DMS 273 treated with DMSO at 0.1 percent for 48 hours (cell line): ENCODE measurements around the gene GPR4.
A peak's percentile ranks its signal among the peaks of the same experiment; 100 is the strongest.
"Not testable (repeated sequence)": the region's sequence is repeated elsewhere in the genome, so short reads cannot be mapped to it uniquely, and the experiment has no call there.

Experiments used
- DNase-seq: peaks from one replicate; lab custom pipeline; 2025; lab: John Stamatoyannopoulos, UW

The GPR4 gene

DNA sequence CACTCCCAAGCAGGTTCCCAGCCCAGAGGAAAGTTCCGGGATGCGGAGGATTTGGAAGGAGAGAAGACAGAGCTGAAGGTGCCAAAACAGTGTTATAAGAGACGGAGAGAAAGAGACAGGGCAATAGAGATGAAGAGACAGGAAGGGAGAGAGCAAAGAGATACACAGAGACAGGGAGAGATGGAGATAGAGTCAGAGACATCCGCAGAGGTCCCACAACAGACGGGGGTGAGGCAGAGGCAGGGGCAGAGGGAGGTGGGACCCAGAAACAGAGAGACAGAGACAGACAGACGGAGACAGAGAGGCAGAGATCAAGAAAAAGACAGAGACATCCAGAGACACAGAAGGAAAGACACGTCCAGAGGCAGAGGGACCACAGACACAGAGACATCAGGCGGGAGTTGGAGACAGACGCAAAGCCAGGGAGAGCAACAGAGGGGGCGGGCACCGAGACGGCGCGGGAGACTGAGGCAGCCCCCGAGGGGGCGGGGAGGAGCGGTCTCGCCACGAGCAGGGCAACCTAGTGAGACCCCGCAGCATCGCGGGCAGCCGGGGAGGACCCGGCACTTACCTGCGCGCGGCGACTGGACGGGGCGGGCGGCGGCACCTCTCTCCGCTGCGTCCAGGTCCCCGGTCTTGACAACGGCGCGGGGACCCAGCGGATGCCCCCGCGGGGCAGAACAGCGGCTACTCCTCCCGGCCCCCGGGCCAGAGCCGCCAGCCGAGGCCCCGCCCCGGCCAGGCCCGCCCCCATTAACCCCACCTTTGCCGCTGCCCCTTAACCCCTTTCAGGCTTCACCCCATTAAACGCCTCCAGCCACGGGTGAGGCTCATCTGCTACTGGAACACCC is at the start of gene GPR4:
GPR4 (minus strand) TSS at position 689 of the 851 bp plus-strand sequence. CDS start 10,346 bp downstream, outside the sequence.
- no peak for DNase-seq

DNA sequence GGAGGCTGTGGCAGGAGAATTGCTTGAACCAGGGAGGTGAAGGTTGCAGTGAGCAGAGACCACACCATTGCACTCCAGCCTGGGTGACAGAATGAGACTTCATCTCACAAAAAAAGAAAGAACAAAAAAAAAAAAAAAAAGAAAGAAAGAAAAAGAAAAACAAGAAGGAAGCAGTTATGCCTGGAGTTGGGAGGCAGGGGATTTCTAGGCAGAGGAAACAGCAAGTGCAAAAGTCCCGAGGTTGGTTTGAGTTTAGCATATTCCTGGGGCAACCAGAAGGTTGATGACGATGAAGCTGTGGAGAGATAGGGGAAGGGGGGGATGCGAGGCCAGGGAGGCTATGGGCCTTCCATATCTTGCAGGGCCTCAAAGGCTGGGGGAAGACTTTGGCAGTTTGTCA is 48.7 kb upstream of the GPR4 start:
- DNase-seq: no peak

DNA sequence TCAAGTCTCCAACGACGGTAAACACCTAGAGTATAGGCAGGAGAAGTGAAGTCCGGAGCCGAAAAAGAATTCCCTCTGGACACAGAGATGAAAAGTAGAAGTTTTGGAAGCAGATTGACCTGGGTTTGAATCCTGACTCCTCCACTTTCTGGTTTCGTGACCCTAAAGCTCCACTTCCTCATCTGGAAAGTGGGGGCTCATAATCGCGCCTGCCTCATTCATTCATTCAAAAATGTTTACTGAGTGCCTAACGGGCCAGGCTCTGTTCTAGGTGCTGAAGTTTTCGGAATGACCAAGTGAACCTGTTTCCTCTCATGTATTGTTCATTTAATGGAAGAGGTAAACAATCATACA is 44.3 kb upstream of the GPR4 start:
- DNase-seq: no peak

DNA sequence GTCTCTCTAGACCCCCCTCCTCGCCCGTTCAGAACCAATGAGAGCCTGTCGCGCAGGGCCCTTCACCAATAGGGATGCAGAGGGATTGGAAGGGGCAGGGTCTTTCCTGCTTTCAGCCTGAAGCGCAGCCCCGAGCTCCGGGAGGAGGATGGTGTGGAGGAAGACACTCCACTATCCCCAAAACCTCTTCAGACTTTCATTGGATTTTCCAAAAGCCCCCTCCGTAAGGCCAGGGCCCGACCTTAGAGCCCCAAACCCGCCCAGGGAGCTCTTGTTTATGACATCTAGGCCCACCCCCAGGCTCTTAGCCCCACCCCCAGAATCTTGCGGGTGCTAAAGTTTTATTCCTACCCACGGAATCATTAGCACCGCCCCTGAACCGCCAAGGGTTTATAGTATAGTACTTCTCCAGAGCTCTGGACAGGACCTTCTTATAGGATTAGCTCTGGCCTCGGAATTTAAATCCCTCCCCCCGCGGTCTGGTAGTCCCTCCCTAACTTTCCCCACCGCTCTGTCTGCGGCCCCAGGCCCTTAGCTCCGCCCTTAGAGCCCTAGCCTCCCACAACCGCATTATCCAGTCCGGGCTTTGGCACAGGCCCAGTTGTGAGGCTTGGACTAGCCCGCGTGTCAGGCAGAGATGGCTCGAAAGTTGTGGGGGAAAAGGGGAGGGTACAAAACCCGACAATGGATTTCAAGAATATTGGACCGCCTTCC is 43.8 kb upstream of the GPR4 start:
- peak; percentile 85 for DNase-seq

DNA sequence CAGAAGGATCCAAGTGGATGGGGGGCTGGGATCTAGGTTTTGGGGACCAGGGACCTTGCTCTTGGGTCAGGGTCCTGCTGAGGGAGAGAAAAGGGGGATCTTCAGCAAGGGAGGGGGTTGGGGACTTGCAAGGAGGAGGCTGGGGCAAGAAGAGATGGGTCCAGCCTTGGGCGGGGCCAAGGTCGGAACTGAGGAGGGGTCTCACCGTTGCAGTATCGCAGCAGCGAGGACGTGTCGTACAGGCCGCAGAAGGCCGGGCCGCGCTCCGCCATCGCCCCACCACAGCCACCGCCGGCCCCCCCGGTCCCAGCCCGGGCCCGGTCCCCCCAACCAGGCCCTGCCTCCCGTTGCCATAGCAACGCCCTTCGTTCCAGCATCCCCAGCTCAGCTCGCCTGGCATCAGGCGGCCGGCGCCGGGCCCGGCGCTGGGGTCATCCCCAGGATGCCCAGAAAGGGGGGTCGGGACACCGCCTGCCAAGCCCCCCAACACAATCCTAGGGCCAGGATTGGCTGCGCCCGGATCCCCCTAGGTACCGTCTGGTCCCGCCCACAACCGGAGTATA is 43.1 kb upstream of the GPR4 start:
- no peak for DNase-seq

DNA sequence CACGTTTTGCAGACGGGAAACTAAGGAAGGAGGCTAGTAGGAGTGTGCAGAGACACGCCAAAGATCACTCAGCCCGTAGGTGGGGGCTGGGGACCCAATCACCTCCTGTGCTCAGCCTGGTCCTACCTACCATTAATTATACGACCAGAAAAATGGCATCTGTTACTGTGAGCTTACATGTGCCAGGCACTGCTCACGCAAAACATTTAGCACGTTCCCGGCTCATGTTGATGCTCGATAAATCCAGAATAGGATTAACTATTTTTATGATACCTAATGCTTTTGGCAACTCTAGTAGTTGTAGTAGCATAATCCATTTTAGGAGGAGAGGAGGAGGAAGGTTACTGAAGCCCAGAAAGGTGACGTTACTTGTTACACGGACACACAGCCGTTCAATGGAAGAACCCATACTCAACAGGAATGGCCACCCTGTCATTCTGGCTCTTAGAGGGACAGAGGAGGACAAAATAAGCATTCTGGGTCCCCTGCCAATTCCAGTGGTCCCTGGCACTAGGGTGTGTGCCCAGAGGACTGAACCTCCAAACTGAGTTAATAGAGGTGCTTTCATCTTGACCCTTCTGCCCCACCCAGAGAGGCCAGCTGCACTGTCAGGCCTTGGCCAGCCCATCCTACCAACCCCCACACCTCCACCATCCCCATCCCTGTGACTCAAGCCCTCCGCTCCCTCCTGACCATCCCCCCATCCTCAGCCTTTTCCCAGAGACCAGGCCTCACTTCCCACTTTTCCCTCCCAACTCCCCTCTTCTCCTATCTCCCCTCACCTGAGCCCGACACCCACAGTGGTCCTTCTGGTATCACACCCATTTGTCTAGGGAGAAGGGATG is 42.1 kb upstream of the GPR4 start:
- peak; percentile 50 for DNase-seq

DNA sequence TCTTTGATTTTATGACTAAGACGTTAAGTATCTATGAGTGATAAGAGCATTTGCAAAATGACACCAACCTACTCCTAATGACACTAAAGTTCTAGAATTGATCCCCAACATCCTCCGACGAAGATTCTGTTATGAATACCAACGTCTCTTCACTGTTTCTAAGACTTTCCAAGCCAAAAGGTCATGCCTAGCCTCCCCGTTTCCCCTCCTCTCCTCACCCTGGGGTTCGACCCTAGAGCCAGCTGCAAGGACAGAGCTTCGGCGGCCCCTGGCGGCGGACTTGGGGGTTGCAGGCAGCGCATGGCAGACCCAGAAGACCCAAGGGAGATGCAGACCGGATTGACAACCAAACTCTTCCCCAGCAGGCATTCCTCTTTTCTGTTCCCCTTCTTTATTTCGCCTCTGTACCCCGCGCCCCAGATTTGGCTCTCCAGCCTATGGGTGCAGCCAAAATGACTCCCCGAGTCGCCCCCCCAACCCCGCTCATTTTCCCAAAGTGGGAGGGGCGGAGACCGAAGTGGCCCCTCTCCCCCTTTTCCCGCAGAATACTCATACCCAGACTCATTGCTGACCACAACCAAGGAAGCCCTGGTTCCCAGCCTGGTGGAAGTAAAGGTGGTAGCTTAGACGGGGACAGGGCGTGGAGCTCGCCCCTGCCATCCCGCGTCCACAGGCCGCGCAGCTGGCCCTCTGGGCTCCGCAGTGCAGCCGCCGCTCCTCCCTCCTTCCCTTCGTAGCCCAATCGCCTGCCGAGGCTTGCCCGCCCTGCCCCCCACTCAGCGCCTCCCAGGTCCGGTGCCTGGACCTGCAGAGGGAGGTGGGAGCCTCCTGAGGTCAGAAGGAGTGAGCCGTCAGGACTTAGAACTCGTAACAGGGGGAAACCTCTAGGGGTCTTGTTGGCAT is 41.3 kb upstream of the GPR4 start:
- DNase-seq: peak; percentile 62

DNA sequence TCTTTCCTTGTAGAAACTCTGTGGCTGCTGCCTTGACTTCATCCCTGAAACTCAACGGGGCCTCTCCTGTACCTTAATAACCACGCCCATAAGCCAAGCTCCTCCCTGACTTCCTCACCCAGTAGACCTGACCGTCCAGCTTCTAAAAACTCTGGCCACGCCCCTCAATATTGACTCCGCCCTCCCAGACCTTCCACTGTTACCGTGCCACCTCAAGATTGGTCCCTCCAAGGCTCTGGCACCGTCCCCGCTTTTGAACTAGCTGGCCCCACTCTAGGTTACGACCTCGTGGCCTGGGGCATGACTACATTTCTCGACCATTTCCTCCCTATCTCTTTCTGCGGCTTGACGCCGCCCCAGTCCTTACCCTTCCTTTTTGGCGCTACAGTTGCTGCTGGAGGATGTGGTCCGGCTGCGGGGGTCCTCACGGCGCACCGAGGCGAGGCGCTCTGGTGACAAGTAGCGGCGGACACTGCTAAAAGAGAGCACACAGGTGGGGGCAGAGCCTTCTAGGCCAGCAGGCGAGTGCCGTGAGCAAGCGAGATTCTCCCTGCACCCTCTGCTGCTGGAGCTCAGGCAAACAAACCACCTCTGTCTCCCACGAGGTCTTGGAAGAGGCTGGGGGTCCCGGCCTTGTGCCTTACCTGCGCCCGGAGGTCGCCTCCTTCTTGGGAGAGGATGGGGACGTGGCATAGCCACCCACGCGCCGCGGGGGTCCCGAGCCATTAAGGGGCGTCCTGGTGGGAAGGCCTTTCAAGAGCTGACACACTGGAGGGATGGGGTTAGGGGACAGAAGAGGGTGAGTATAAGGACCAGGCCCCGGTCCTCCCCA is 39.5 kb upstream of the GPR4 start:
- DNase-seq: peak; percentile 53

DNA sequence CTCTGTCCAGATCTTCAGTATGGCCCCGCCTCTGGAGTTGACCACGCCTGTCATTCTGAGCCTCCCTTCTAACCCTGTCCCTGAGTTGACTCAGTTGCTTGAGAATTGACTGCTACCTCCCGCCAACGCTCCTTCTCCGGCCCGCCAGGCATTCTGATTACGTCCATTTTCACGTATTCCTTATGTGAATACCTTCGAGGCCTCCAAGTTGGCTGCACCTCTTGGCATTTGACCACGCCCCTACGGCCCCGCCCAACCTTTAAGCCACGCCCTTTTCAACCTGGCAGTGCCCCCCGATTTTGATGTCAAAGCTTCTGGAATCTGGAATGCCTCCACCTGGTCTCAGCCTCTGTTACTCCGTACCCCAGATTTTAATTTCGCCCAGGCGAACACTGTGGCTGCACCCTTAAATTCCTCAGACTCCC is 38.8 kb upstream of the GPR4 start:
- no peak for DNase-seq

DNA sequence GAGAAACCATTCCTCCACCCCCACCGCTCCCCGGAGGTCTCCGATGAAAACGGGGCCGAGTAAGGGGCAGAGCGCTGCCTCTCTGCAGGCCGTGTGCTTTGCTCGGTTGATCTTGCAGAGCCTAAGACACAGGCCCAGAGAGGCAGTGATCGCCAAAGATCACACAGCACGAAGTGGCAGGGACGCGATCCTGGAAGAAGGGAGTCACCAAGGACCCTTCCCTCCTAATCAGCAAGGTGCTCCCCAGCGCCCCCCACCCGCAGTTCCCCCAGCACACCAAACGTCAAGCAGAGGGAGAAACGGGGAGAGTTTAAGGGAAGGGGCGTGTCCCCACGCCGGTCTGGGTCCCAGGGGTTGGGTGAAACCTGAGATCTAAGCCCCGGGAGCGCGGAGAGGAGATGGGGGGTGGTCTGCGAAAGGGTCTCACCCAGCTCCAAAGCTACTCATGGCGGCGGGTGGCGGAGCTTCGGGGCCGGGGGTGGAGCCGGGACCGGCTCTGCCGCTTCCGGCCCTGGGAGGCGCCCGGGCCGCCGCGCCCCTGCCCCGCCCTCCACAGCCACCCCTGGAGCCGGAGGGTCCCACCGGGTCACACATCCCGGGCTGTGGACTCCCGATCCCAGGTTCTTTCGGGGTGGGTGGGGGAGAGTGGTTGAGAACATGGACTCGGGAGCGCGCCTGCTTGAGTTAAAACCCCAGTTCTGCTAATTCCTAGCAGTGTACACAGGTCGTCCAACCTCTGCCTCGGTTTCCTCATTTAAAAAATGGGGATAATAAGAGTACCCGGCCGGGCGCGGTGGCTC is 37.1 kb upstream of the GPR4 start, which contains the start of gene EML2:
EML2 (minus strand) TSS at position 468 of the 800 bp plus-strand sequence; CDS start at position 447, 21 bp downstream.
- no peak for DNase-seq

DNA sequence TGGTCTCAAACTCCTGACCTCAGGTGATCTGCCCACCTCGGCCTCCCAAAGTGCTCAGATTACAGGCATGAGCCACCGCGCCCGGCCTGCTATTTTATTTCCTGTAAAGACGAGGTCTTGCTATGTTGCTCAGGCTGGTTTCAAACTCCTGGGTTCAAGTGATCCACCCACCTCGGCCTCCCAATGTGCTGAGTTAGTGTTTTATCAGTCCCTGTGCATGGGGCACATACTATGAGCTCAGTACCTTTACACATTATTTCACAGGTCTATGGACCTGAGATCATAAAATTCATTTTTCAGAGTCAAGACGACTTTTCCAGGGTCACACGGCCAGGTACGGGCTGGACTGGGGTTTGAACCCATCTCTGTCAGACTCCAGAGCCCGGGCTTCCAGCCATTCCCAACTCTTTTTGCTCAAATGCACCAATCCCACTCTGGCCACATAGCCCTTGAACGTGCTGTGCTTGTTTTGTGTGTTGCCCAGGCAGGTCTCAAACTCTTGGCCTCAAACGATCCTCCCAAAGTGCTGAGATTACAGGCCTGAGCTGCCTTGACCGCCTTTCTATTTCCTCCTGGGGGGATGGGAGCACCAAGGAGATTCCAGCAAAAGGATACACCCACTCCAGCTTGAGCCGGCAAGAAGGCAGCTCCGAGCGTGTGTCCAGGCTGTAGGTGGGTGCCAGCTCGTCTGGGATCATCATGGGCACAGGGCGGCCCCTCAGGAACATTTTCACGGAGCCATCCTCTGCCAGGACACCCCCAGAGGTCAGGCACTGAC is 36.1 kb upstream of the GPR4 start:
- DNase-seq: no peak

DNA sequence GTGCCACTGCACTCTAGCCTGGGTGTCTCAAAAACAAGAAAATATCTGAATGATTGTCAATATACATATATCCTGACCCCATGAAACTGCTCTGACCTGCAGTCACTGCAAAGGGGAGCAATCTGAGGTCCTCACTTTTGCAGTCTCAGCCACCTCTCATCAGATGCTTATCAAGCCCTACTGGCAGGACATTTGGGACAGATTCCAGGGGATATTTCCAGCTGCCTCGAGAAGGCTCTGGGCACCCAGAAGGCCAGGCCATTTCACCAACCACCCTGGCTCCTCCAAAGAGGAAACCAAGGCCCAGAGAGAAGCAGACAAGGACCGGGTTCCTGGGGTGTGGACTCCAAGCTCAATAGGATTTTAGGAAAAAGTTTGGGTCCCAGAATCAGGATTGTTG is 34.9 kb upstream of the GPR4 start:
- no peak for DNase-seq

DNA sequence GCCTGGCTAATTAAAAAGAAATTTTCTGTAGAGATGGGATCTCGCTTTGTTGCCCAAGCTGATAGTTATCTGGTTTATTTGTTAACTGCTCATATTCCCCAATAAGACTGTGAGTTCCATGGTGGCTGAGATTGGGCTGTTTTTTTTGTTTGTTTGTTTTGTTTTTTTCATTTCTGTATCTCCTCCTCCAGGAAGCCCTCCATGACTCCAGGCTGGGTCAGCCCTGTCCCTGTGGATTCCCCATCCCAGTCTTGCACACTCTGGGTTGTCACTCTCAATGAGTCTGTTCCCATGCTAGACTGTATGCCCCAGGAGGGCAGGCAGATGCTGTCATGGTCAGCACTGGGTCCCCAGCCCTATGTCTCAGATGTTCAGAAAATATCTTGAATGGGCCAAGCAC is 34.3 kb upstream of the GPR4 start:
- no peak for DNase-seq

DNA sequence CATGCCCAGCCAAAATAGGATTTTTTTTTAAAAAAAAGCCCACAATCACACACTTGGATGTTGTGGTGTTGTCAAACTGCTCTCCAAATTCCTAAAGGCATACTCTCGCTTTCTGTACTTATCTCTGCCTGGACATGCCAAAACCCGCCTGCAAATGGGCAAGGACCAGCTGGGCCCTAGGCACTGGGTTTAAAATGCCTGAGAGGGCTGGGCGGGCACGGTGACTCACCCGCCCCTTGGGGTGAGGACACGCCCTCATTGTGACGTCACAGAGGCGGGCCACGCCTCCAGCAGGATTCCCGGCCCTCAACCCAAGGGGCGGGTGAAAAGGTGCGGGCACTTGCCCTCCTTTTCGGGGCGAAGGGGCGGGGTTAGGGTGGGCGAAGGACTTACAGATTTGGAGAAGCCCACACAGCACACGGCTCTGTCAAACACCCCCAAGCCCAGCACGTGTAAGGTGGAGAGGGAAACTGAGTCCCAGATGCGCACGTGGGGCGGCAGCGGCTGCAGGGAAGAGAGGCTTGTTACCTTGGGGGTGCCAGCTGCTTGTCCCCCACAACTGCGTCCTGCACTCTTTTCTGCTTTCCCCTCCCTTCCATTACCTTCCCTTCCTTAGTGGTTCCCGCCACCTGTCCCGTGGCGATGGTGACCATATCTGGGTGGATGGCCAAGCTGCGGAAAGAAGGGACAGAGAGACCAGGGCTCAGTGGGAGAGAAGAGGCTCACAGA is 30.6 kb upstream of the GPR4 start:
- DNase-seq: peak; percentile 88

DNA sequence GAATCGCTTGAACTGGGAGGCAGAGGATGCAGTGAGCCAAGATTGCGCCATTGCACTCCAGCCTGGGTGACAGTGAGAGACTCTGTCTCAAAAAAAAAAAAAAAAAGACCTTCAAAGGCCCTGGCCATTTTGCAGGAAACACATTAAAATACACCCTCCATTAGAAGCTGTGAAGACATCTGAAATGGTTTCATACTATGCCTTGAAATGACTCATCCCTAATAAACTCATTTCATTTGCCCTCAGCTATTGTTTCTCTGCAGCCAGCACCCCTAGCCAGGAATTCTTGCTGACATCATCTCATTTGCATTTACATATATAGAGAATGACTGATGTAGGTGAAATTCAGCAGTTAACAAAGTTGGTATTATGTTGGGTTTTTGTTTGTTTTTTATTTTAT is 28.5 kb upstream of the GPR4 start:
- no peak for DNase-seq

DNA sequence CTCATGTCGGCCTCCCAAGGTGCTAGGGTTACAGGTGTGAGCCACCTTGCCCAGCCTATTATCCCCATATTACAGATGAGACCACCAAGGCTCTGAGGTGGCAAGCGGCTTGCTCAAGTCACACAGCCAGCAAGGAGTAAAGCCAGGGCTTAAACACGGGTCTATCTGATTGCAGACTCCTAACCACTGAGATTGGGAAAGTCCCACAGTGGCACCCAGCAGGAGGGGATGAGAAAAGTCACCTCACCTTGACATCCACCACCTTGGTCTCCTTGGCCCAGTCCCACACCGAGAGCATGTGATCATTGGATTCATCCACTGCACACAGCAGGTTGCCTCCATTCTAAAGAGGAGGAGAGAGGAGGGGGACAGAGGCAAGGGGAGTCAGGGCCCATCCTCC is 27.7 kb upstream of the GPR4 start:
- no peak for DNase-seq

DNA sequence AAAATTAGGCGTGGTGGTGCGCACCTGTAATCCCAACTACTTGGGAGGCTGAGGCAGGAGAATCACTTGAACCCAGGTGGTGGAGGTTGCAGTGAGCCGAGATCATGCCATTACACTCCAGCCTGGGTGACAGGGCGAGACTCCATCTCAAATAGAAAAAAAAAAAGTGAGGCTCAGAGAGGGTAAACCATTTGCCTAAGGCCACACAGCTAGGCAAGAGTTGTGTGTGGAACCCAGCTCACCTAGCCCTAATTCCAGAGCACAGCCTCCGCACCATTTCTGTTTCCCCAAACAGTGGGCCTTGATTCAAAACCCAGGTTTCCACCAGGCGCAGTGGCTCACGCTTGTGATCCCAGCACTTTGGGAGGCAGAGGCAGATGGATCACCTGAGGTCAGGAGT is 26.2 kb upstream of the GPR4 start:
- not testable (repeated sequence) for DNase-seq

DNA sequence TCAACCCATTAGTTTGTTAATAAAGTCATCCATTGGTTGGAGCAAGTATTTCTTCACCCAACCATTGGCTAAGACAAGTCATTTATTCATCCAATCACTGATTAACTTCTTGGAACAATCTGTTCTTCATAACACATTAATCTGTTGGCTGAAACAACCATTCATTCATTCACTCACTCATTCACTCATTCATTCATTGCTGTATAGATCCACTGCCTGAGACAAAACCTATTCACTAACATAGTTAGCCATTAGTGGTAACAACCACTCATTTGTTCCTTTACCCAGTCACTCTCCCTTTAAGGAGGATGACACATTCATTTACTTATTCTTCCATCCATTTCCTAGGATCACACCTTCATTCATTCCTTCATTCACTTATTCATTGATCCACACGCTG is 22.0 kb upstream of the GPR4 start:
- no peak for DNase-seq
